ENCODE results near the gene ENAH.
"Not testable (repeated sequence)": the region's sequence is repeated elsewhere in the genome, so short reads cannot be mapped to it uniquely, and the experiment has no call there.

ENAH gene

DNA sequence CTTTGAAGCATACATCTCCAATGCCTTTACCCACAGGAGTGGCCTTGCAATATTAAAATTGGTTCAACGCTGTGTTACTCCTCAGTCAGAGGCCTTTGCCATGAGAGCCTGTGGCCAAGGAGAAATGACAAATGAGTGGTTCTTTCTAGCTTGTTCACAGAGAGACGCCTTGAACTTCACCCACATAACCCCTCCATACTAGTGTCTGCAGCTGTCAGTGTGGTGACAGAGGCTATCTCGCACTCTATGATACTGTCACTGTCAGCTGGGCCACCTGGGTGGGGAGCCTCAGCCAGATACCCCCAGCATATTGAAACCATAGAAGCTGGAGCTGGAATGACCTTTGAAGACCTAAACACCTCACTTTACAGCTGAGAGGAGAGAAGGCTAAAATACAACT, 167.7 kb downstream of the ENAH start:
- no peak for DNase-seq

DNA sequence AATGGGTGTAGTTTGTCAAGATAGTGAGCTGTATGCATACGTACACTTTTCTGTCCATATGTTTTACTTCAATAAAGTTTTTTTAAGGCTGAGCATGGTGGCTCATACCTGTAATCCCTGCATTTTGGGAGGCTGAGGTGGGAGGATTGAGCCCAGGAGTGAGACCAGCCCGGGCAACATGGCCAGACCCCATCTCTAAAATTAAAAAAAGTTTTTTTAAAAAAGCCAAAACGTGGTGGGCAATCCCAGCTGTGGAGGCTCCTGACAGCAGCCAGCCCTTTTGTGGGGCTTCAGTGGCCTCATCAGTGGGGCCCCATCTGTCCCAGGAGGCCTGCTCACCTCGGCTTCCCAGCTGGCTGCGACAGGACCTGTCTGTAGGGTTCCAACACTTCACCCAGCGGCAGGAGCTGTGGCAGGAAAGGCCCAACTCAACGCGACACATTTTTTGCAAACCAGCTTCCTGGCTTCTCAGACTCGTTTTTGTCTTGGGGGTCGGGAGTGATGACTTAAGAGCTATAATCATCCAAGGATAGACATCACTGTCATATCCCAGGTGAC, 168.2 kb downstream of the ENAH start:
- DNase-seq: no peak

DNA sequence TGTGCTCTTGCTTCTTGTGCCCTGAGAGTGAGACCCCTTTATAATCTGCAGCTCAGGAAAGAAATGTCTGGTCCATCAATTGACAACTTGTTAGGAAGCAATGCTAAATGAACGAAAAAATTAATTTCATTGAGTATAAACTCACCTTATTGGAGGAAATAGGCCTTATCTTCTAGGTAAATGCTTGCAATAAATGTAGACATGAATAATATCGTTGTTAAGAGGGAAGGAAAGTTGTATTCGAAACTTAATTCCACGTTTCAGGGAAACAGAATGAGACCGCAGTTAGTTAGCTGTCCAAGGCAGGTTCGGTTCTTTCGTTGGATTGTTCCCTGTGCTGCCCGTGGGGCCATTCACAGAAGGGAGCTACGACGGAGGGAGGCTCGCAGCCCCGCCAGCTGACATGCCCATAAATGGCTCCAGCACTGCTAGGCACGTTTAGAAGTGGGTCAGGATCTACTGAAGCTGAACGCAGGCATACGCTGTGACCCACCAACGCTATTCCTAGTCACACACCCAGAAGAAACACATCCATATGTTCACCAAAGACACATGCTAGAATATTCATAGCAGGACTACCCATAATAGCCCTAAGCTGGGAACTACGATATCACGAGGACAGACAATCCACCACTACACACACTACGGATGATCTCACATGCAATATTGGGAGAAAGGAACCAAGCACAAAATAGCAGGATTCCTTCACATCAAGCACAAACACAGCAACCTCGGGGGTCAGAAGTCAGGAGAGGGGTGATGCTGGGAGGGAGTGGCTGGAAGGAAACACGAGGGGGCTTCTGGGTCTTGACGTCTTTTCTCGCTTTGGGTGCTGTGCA, 168.9 kb downstream of the ENAH start:
- DNase-seq: no peak

DNA sequence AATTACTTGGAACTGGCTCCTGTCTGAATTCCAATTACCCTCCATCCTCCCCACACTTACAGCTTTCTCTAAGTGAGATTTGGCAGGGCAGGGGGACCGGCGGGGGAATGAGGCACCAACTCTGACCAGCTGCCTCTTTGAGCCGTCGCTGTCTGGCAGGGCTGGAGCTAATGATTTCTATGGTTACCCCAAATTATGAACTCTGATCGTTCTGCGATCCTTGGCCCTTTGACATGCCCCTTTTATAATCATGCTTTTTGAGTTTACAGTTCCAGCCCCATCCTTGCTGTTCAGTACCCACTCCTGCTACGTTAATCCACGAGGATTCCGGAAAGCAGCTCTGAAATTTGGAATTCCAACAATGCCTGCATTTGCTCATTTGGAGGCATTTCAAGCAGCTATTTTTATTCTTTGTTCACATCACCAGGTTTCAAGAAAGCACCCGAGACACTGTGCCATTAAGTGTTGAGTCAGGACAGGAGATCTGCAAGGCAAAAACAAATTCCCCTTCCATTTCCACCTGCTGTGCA, 170.4 kb downstream of the ENAH start:
- DNase-seq: no peak

DNA sequence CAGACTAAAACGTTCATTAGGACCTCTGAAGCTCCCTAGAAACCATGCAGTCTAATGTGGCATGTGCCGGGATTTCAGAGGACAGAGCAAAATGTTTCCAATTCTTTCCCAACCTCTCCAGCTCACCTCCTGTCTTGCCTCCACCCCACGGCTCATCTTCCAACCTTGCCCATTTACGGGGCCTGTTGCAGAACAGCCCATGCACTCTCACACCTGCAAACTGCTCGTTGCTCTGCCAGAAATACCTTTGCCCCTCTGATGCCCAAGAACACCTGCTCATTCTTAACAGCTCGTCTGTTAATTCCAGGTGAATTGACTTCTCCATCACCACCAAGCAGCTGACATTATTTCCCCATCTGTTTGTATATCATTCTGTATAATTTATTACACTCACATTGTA, 171.2 kb downstream of the ENAH start:
- no peak for DNase-seq

DNA sequence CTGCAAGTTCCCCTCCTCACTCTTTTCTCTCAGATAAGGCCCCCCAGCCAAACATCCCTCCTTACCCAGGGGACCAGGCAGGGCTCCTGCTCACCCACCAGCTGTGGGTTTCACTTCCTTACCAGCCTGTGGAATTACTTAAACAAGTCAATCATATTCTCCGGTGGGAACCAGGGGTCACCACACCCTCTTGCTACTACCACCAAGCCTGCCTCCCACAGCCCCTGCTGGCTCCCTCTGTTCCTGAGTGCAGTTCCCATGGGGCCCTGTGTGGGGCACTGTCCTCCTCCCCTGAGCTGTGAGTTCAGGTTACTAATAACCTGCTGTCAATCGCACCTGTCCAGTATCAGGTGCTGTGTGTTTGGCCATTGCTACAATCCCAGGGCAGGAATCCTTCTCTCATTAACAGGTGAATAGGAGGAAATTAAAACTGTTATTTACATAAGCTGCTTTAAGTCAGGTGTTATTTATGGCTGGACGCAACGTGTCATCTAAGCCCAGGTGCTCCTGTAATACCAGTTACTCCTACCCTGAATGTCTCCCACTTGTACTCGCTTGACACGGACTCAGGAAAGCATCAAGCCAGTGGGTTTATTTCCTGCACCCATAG, 172.0 kb downstream of the ENAH start:
- DNase-seq: peak; percentile 24

DNA sequence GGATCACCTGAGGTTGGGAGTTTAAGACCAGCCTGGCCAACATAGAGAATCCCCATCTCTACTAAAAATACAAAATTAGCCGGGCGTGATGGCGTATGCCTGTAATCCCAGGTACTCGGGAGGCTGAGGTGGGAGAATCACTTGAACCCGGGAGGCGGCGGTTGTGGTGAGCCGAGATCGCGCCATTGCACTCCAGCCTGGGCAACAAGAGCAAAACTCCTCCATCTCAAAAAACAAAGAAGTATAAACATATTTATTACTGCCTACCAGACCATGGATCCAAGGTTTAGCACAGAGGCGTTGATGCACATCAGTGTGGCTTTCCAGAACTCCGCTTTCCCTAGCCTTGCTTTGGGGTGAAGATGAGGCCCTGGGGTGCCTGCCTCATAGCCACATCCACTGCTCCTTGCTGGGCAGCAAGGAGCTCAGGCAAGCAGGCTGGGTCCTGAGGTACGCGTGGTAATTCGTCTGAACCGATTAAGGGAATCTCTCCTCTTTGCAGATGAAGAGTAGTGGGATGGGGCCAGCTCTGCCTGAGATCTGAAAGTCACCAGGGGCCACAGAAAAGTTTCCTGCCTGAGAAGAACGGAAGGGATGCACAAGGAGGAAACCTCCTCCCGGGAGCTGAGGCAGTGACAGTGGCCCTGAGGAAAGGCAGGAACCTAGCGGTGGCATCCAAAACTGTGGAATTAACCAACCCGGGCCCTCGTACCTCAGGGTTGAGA, 172.8 kb downstream of the ENAH start:
- DNase-seq: no peak

DNA sequence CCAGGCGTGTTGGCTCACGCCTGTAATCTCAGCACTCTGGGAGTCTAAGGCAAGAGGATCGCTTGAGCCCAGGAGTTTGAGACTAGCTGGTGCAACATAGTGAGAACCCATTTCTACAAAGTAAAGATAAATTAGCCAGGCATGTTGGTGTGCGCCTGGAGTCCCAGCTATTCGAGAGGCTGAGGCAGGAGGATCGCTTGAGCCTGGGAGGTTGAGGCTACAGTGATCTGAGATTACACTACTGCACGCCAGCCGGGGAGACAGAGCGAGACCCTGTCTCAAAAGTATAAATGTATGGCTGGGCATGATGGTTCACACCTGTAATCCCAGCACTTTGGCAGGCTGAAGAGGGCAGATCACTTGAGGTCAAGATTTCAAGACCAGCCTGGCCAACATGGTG, 173.6 kb downstream of the ENAH start:
- DNase-seq: no peak

DNA sequence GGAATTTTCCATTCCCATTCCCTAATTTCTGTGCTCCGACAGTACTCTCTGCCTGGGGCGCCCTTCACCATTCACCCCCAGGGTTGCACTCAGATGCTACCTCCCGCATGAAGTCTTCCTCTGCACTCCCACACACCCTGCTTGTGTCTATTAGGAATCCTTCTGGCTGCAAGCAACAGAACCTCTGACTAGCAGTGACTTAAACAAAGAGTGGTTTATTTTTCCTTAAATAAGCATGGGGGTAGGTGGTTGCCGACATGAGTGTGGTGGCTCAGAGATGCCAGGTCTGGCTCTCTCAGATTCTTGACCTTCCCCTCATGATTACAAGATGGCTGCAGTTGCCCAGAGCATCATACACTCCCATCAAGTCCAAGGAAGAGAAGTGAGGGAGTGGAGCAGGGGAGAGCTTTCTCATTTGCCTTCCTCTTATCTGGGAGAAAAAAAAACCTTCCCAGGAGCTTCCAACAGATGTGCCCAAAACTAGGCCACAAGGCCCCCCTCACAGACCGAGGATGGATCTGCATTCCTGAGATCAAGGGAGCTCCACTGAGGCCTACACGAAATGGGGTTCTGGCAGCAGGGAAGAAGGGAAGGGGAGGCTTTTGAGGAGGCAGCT, 175.5 kb downstream of the ENAH start:
- no peak for DNase-seq

DNA sequence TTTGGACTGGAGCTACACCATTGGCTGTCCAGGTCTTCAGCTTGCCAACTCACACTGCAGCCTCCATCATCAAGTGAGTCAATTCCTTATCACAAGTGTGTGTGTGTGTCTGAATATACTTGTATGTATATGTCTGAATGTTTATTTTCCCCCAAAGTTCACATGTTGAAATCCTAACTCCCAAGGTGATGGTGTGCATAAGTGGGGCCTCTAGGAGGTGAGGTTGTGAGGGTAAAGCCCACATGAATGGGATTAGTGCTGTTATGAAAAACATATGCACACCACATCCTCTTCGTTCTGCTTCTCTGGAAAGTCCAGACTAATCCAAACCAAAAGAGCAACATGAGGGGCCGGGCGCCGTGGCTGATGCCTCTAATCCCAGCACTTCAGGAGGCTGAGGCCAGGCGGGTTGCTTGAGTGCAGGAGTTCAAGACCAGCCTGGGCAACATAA, 176.4 kb downstream of the ENAH start:
- no peak for DNase-seq

DNA sequence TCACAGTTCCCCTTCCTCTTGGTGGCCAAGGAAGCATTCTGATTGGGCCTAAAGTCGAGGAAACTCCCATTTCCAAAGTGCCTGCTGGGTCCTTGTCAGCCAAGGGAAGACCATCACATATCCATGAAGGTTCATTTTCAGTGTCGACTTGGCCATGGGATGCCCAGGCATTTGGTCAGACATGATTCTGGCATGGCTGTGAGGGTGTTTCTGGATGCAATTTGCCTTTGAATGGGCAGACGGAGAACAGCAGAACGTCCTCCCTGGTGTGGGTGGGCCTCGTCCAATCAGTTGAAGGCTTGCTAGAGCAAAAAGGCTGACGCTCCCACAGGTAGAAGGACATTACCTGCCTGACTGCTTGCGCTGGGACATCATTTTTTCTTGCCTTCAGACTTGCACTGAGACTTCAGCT, 176.8 kb downstream of the ENAH start:
- no peak for DNase-seq

DNA sequence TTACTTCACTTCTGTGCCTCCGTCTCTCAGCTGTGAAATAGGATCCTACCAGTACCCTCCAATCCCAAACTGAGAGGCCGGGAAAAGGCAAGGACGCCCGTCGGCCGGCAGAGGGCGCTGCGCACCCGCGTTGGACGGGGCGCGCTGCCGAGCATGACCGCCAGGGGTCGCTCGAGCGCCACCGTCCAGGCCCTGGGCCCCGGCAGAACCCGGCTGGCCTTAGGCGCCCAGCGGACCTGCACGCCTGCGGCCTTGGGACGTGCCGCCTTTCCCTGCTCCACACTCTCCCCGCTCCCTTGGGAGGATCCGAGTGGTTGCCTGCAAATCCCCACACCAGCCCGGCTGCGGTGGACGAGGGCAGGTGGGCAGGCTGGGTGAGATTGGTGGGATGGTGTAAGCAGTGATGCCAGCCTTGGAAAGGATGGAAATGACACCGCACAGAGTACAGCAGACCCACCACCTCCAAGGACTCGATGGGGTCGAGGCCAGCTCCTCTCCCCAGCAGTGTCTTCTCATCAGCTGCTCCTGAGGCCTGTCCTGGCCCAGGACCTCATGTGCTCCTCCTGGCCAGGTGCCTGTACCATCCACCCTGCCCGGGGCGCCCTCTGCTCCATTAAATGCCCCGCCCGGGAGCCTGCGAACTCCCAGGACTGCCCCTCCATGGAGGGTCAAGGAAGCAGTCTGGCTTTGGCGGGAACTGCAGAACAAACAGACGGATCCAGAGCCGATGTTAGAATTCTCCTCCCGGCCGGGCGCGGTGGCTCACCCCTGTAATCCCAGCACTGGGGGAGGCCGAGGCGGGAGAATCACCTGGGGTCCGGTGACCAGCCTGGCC, 177.7 kb downstream of the ENAH start:
- DNase-seq: peak; percentile 21

DNA sequence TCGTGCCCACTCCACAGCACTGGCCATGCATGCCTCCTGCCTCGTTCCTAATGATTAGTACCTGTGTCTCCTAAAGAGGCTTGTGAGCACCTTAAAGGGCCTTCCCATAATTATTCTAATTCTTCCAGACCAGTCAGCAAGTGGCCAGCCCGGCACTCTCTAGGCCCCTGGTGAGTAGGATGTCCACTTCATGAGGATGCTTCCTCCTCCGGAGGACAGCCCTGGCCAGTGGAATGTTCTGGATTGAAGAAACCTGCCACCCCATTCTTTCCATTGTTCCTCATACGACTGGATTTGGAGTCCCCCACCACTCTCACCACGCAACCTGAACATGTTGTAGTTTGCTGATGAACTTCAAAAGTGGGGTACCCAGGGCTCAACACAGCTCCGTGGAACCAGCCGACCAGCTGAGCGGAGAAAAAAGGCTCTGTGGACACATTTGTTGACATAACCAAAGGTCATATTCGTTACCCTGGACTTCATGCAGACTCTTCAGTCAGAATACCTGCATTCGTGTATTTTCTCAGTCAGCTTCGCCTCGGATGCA, 178.4 kb downstream of the ENAH start:
- DNase-seq: no peak

DNA sequence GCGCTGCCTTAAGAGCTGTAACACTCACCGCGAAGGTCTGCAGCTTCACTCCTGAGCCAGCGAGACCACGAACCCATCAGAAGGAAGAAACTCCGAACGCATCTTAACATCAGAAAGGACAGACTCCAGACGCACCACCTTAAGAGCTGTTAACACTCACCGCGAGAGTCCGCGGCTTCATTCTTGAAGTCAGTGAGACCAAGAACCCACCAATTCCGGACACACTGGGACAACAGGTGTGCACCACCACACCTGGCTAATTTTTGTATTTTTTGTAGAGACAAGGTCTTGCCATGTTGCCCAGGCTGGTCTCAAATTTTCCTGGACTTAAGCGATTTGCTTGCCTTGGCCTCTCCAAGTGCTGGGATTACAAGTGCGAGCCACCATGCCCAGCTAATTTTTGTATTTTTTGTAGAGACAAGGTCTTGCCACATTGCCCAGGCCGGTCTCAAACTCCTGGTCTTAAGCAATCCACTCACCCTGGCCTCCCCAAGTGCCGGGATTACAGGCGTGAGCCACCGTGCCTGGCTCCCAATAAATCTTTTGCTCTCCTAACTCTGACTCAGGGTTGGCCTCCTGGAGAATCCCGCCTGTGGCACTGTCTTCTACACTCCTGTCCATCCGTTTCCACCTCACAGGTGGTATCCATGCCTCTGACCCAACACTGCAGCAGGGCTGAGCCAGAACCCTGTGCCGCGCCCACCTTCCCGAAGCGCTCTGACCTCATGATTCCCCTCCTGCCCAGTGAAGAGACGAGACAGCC, 179.1 kb downstream of the ENAH start:
- not testable (repeated sequence) for DNase-seq

DNA sequence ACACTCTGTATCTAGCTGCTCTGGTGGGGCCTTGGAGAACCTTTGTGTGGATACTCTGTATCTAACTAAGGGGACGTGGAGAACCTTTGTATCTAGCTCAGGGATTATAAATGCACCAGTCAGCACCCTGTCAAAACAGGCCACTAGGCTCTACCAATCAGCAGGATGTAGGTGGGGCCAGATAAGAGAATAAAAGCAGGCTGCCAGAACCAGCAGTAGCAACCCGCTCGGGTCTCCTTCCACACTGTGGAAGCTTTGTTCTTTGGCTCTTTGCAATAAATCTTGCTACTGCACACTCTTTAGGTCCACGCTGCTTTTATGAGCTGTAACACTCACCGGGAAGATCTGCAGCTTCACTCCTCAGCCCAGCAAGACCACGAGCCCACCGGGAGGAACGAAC, 179.7 kb downstream of the ENAH start:
- DNase-seq: not testable (repeated sequence)

DNA sequence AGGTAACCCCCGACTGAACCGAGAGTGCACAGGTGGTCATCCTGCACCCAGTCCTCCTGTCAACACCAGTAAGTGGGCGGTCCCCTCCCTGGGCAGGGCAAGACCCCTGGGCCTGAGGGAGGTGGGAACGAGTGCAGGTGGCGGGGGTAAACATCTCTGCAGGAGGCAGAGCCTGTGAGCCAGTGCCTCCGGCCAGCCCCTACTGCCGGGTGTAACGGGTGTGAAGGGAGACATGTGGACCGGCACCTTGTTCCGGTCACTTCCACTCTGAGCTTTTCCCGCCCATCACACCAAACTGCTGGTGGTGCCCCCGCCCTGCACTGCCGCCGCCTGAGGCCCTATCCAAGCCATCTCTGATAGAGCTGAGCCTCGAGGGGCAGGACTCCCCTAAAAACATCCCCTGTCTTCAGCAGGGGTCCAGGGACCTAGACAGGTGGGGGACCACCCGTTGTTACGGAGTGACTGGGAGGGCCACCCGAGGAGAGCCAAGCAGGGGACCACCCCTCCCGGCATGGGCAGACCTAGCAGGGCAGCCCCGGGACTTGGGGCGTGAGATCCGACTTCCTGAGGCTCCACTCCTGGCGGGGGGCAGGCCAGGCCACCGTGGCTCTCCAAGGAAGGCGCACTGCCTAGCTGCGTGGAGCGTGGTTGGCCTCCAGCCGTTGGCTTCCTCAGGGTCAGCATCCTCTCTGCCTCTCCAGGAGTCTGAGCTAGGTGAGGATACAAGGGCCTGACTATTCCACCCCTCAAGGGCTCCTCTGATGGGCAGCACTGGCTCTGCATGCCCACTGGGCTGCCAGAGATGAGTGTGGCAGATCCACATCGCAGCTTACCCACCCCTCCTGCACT, 181.2 kb downstream of the ENAH start:
- DNase-seq: no peak

DNA sequence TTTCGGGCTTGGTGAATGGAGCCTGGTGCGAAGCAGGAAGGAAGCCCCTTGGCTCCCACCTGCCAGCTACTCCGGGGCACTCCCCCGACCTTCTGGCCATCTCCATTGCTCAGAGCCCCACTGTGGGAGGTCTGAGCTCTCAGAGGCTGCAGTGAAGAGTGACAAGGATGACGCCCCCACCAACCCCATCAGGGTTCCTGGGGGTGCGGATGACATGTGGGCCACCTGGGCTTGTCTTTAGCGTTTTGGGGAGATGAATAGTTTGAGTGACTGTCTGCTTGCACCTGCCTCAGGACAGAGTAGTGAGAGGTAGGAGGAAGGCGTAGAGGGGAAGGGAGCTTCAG, 181.8 kb downstream of the ENAH start:
- no peak for DNase-seq

DNA sequence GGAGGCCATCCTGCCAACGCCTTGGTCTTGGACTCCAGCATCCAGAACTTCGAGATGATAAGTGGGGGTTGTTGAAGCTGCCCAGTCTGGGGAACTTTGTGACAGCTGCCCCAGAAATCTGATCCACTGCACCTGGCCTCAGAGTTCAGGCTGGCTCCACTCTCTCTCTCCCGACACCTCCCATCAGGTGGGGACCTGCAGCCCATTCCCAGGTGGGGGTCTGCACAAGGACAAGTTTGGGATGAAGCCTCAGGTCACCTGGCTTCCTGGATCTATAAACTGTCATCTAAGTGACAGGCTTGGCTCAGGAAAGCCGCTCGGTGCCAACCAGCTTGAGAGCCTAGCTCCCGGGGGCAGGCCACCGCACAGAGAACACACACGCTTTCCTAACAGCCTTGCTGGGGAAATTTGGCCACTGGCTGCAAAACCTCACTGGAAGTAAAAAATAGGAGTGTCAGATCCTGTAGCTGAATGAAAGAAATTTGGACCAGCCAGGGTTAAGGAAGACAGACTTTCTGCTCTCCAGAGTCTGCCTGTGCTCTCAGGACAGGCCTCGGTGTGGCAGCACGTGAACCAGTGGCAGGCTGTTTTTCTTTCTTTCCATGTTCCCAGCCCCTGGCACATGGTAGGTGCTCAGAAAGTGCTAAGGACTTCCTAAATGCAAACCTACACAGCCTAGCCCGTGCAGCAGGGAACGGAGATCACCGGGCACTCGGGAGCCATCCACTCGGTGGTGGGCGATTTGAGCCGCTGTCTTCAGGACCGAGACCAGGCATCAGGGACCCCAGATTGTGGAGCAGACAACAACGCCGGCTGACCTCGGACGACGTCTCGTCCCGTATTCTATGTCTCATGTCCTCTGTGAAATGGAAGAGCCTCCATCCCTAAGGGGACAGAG, 182.5 kb downstream of the ENAH start:
- DNase-seq: no peak

DNA sequence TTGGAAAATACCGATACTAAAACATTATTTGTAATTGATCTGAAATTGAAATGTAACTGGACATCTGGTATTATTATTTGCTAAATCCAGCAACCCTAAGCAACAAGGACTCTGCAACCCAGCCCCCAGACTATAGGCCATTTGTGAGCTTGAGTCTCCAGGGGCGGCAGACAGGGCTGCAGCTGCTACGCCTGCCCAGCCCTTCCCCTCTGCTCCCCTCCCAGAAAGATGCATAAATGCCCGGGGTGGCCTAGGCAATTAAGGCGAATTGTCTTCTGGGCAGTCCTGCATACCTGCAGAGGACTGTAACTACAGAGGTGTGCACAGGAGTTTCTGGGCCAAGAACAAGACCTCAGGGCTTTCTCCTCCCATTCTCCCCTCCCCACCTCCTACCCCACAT, 183.9 kb downstream of the ENAH start:
- no peak for DNase-seq

Data from stimulated activated naive CD4-positive, alpha-beta T cell treated with Interleukin-2 at 50 U/mL for 16 hours (primary cell).